DMS53 (cell line): ENCODE results near the gene ZNF665.
A peak's percentile ranks its signal among the peaks of the same experiment; 100 is the strongest.
"Not testable (repeated sequence)": the region's sequence is repeated elsewhere in the genome, so short reads cannot be mapped to it uniquely, and the experiment has no call there.

Experiments
- DNase-seq: peaks from one replicate; lab custom pipeline; 2025; lab: John Stamatoyannopoulos, UW

The ZNF665 gene

DNA sequence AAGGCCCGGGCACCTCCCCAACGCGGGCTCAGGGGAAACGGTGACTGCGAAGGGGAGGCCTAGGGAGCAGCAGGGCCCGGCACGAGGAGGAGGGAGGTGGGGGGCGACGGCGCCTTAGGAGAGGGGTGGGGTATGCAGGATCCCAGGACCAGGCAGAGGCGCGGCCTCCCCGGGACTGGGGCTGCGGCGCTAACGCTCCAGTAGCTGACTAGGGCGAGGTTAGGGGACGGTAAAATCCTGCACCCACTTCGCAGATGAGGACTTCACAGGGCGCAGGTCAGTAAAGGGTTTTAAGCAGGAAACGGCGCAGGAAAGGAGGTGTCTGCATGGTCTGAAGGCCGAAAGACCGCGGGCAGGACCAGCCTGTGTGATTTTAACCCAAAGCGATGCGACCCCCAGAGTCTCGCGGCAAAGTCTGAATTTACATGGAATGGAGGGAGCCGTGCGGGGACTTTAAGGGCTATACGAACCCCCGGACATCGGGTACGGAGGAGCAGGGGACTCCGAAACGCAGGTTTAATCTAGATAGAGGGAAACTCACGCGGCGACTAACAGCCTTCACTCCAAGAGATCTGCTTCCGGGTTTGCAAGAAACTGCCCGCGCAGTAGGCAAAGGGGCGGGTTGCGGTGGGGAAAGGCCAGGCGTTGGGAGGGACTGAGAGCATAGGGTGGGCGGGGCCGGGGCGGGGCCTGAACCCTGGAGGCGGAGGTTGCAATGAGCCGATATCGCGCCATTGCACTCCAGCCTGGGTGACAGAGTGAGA lies at the start of gene ZNF665:
ZNF665 (minus strand) TSS at position 588 of the 764 bp plus-strand sequence. CDS start 10,460 bp downstream, outside the sequence.
- DNase-seq, result peak; percentile 92

DNA sequence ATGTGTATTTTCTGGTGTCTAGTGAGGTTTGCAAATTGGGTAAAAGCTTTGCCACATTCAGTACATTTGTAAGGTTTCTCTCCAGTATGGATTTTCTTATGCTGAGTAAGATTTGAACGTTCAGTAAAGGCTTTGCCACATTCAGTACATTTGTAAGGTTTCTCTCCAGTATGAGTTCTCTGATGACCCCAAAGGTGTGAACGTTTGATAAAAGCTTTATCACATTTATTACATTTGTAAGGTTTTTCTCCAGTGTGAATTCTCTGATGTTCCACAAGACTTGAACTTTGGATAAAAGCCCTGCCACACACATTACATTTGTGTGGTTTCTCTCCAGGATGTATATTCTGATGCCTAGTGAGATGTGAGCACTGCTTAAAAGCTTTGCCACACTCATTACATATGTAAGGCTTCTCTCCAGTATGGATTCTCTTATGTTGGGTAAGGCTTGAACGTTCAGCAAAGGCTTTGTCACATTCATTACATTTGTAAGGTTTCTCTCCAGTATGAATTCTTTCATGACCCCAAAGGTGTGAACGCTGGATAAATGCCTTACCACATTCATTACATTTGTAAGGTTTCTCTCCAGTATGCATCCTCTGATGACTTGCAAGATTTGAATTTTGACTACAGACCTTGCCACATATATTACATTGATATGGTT lies 44.1 kb upstream of the ZNF665 start:
- DNase-seq, result no peak

DNA sequence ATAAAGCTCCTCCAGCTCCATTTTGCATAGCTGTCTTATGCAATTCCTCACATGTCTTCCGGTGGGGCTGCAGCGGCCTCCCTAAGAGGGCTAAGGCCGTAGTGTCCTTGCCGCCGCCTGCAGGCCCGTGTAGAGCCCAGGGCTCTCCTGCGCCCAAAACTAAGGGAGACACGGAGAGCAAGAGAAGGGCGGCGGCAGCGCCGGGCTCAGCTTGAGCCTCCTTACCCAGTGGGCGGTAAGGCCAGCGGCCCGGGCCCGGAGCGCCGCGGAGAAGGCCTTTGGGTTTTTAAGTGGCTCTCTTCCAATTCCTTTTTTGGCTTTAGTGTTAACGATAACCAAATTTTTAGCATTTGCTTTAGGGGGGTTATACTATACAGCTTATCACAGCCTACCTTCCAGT lies 31.4 kb upstream of the ZNF665 start:
- no peak for DNase-seq

DNA sequence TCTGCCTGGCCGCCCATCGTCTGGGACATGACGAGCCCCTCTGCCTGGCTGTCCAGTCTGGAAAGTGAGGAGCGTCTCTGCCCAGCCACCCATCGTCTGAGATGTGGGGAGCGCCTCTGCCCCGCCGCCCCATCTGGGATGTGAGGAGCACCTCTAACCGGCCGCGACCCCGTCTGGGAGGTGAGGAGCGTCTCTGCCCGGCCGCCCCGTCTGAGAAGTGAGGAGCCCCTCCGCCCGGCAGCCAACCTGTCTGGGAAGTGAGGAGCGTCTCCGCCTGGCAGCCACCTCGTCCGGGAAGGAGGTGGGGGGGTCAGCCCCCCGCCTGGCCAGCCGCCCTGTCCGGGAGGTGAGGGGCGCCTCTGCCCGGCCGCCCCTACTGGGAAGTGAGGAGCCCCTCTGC lies 29.6 kb upstream of the ZNF665 start:
- not testable (repeated sequence) for DNase-seq

DNA sequence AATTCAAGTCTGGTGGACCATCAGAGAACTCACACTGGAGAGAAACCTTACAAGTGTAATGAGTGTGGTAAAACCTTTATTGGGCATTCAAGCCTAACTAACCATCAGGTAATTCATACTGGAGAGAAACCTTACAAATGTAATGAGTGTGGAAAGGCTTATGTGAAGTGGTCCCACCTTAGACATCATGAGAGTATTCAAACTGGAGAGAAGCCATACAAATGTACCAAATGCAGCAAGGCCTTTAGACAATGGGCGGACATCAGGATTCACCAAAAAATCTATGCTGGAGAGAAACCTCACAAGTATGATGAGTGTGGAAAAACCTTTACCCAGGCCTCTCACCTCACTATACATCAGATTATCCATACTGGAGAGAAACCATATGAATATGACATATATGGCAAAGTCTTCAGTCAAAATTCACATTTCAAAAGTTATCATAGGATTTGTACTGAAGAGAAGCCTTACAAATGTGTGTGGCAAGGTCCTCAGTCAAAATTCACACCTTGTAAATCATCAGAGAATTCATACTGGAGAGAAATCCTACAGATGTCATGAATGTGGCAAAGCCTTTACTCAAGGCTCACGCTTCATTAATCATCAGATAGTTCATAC lies 19.7 kb upstream of the ZNF665 start:
- DNase-seq, result no peak

DNA sequence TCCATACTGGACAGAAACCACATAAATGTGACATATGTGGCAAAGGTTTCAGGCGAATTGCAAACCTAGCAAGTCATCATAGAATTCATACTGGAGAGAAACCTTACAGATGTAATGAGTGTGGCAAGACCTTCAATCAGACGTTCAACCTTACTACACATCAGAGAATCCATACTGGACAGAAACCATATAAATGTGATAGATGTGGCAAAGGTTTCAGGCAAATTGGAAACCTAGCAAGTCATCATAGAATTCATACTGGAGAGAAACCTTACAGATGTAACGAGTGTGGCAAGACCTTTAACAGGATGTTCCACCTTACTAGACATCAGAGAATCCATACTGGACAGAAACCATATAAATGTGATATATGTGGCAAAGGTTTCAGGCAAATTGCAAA lies 18.4 kb upstream of the ZNF665 start:
- not testable (repeated sequence) for DNase-seq

DNA sequence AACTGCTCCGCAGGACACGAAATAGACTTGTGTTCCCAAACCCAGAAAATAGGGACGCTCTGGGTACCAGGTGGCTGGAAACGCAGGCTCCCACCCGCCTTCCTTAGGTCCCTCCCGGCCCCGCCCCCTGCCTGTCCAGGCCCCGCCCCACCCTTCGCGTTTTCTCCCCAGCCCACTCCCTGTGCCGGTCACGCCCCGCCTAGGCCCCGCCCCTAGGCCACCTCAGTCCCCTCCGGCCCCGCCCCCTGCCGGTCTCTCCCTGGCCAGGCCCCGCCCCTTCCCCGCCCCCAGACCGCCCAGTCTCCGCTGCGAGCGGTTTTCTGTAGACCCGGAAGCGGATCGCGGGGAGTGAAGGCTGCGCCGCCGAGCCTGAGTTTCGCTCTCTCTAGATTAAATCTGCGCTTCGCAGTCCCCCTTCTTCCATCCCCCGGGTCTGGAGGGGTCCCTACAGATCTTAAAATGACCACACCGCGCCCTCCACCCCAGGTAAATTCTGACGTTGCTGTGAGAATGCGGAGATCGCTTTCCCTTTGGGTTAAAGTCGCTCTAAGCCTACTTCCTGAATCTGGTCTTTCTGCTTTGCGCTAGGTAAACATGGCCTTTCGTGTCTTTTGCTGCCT lies 3.7 kb upstream of the ZNF665 start:
- DNase-seq, result peak; percentile 94

DNA sequence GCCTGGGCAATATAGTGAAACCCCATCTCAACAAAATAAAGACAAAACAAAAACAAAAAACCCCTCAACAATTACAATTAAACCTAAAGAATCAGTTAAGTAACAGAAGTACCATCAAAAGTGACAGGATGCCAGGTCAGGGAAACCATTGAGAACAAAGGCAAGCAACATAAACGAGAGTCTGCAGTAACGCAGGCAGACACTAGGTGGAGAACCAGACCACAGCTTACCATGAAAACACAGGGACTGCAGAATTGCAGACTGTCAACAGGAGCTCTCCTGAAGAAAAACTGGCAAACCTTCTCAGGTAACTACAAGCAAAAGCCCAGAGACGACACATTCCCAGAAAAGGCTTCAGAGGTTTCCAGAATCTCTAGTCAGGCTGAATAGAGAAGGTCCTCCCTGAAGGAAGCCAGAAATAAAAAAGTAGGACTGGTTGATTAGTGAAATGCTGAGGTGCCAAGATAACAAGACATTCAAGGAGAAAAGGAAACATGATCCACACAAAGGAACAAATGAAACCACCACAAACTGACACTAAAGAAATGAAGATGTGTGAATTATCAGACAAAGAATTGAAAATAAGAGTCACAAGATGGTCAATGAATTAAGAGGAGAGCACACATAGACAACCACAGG lies 2.2 kb upstream of the ZNF665 start:
- DNase-seq, result peak; percentile 89

DNA sequence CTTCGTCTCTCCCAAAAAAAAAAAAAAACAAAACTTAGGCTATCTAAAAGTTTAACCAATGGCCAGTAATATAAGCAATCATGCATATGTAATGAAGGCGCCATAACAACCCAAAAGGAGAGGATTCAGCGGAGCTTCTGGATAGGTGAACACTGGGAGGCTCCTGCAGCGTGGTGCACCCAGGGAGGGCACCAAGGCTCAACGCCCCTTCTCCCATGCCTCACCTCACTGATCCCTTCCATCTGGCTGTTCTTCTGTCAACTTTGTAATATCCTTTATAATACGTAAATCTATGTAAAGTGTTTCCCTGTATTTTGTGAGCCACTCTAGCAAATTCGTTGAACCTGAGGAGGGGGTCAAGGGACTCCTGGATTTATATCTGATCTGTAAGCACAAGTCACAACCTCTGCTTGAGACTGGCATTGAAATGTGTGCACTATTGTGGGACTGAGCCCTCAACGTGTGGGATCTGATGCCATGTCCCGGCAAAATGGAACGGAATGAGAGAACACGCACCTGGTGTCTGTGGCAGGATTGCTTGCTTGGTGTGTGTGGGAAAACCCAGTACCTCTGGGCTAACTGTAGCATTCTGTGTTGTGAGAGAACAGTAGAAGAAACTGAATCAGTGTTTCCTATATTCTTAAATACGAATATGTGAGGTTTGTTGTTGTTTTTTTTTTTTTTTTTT lies 521 bp upstream of the ZNF665 start:
- peak; percentile 10 for DNase-seq

DNA sequence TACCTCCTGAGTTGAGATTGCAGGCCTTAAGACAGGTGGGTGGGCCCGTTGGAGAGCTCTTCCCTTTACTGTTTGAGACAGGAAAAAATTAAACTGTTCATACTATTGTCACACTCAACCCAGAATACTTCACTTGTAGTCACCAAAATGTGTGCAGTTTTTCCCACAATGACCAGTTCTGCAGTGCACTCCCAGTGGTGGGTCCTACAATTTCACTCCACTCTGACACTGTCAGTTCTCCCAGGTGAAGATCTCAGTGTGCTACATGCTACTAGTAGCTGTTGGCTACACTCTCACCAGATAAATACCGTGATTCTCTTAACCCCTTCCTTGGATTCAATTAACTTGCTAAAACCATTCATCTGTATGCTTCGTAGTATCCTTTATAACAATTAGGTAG lies 2.9 kb downstream of the ZNF665 start:
- DNase-seq, result no peak

DNA sequence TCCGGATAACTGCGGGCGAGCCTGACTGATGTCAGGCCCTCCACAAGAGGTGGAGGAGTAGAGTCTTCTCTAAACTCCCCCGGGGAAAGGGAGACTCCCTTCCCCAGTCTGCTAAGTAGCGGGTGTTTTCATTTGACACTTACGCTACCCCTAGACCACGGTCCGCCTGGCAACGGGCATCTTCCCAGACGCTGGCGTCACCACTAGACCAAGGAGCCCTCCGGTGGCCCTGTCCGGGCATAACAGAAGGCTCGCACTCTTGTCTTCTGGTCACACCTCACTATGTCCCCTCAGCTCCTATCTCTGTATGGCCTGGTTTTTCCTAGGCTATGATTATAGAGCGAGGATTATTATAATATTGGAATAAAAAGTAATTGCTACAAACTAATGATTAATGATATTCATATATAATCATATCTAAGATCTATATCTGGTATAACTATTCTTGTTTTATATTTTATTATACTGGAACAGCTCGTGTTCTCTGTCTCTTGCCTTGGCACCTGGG lies 3.4 kb downstream of the ZNF665 start:
- DNase-seq, result not testable (repeated sequence)

DNA sequence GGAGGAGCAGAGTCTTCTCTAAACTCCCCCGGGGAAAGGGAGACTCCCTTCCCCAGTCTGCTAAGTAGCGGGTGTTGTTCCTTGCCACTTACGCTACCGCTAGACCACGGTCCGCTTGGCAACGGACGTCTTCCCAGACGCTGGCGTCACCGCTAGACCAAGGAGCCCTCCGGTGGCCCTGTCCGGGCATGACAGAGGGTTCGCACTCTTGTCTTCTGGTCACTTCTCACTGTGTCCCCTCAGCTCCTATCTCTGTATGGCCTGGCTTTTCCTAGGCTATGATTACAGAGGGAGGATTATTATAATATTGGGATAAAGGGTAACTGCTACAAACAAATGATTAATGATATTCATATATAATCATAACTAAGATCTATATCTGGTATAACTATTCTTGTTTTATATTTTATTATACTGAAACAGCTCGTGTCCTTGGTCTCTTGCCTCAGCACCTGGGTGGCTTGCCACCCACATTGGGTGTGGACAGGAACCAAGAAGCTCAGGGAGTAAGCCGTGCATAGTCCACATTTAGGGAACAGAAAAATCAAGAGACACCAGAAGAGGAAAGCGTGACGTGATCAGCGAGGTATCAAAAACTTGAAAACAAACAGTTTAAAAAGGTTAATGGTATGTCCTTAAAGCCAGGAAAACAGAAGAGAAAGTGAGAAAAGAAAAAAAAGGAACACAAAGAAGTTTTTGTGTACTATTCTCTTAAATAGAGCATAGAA lies 7.8 kb downstream of the ZNF665 start:
- peak; percentile 38 for DNase-seq

DNA sequence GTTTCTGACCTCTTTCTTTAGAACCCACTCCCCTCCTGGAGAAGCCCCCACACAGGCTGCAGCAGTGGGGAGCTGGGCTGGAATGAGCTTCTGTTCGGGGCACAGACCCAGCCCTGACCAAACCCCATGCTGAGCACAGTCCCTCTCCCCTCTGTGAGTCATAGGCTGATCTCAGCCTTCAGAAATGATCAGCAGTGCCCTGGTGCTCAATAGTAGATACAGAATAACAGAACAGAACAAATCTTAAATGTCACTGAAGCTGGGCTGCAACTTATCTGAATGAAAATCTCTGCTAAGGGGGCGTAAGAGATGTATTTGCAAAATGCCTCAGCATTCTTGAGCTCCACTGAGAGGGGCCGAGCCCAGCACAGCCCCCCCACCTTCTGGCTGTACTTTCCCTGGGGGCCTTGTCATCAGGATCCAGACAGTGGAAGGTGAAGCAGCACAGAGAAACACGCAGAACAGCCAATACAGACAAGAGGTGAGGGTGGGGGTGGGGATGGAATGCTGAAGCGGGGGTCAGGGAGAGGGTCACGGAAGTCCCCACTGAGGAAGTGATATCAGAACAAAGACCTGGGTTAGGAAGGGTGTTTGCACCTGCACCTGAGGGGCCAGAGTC lies 9.9 kb downstream of the ZNF665 start:
- no peak for DNase-seq

DNA sequence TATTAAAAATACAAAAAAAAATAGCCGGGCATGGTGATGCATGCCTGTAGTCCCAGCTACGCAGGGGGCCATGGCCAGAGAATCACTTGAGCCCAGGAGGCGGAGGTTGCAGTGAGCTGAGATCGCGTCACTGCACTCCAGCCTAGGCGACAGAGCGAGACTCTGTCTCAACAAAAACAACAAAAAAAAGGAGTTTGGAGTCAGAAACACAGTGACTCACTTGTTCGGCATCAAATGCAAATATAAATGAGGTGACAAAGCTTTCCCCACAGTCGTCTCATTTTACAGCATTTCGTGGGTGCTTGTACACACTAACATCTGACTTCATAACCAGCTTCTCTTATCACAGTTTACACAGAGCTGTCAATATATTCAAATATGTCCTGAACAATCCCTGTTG lies 11.0 kb downstream of the ZNF665 start:
- DNase-seq, result no peak

DNA sequence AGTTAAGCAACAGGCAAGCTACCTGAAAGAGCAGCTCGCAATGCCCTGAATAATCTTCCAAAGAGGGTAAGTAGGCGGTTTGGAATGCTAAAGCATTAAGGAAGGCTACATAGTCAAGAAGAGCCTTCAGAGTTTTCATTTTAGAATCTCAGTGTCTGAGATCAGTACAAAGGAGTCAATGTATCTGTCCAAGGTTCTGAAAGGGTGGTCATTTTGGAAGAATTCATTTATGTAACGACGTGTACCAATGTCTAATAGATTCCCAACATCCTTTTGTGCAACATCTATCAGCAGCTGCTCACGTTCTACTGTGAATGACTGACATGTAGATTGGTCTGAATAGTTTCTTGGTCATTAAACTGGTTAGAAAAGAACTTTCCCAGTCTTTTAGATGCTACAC lies 15.2 kb downstream of the ZNF665 start:
- no peak for DNase-seq

DNA sequence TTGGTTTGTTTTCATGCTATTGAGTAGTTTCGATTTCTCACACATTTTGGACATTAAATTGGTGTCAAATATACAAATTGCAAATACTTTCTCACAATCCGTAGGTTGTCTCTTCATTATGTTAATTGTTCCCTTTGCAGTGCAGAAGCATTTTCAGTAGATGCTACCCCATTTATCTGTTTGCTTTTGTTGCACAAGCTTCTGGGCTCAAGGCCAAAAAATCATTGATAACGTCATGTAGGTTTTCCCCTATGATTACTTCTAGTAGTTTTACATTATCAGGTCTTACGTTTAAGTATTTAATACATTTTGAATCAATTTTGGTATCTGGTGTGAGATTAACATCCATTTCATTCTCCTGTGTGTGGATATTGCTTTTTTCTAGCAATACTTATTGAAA lies 20.3 kb downstream of the ZNF665 start:
- peak; percentile 51 for DNase-seq

DNA sequence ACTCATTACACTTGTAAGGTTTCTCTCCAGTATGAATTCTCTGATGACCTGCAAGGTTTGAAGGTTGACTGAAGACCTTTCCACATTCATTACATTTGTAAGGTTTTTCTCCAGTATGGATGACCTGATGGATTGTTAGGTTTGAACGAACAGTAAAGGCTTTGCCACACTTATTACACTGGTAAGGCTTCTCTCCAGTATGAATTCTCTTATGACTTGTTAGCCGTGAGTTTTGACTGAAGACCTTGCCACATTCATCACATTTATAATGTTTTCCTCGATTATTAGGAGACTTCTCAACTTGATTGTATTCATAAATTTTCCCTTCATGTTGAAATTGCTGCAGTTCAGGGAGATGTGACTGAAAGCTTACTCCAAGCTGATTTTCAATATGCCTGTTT lies 27.5 kb downstream of the ZNF665 start:
- no peak for DNase-seq

DNA sequence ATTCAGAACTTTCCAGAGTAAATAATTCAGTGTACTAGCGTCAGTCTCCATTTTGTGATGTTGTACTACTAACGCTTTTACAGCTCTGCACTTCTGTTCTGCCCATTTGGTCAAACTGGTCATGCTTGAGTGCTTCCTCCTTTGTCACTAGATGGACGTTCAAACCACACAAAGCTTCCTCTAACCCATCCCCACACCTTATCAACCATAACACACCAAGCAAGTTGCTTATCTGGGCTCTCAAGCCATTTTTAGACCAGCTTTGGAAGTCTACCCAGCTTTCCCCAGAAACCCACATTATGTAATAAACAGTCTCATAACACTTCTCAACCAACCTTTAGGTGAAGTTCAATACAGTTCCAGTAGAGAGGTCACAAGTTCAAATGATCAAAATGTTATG lies 32.0 kb downstream of the ZNF665 start:
- DNase-seq, result no peak

DNA sequence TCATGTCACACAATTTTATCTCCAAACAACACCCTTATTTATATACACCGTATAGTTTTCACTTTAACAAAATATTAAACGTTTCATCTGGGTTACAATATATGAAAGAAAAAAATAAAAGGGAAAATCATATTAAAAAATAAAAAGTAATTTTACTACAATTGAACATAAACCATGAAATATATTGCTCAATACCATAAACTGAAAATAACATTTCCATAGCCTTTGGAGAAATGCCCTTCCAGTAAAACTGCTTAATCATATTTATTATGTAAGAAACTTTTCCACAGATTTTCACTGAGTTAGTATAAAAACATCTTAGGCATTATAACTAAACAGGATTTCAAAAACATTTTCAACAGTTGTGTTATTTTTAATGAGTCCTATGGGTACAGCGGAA lies 32.8 kb downstream of the ZNF665 start:
- DNase-seq, result no peak

DNA sequence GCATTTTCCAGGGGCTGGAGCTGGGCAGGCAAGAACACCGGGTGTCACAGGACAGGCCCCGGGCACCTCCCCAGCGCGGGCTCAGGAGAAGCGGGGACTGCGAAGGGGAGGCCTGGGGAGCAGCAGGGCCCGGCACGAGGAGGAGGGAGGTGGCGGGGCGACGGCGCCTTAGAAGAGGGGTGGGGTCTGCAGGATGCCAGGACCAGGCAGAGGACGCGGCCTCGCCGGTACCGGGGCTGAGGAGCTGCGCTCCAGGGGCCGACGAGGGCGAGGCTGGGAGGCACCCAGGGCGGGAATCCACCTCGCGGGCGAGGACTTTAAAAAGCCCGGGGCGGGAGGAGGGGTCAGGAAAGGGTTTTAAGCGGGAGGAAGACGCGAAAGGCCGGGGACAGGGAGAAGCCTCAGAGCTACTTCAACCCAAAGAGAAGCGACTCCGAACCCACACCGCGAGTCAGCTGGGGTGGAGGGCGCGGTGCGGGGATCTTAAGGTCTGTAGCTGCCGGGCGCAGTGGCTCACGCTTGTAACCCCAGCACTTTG lies 35.0 kb downstream of the ZNF665 start:
- DNase-seq, result peak; percentile 35
